GM18498 (cell line): ENCODE measurements around the gene MAP3K14.

Source experiments
- ATAC-seq: cut with Tn5 transposase; IDR thresholded peaks from one replicate; pipeline ENCODE4 v1.9.1; 2021; ENCODE audit warnings: mild to moderate bottlenecking, moderate library complexity; ENCODE audit not compliant: unreplicated experiment

Gene MAP3K14

GRCh38 chr17:45339646-45340605, 23.1 kb upstream of the MAP3K14 start:
- ATAC-seq: no peak

- ATAC-seq: no peak
These were observed 22.2 kb upstream of the MAP3K14 start for GRCh38 chr17:45338996-45339535.

- no peak for ATAC-seq
These were observed 21.4 kb upstream of the MAP3K14 start for GRCh38 chr17:45338023-45338781.

GRCh38 chr17:45336390-45337182, 19.8 kb upstream of the MAP3K14 start:
- ATAC-seq: no peak

- no peak for ATAC-seq
These were observed 18.9 kb upstream of the MAP3K14 start for GRCh38 chr17:45335721-45336120.

GRCh38 chr17:45334701-45335677, 18.2 kb upstream of the MAP3K14 start:
- ATAC-seq: no peak

GRCh38 chr17:45334231-45334630, 17.4 kb upstream of the MAP3K14 start:
- ATAC-seq: no peak

GRCh38 chr17:45333702-45334092, 16.9 kb upstream of the MAP3K14 start:
- no peak for ATAC-seq

GRCh38 chr17:45332989-45333701, 16.3 kb upstream of the MAP3K14 start:
- ATAC-seq: no peak

GRCh38 chr17:45332505-45332904, 15.7 kb upstream of the MAP3K14 start:
- no peak for ATAC-seq

- no peak for ATAC-seq
These were observed 9.8 kb upstream of the MAP3K14 start for GRCh38 chr17:45326626-45327025.

GRCh38 chr17:45325810-45326209, 9.0 kb upstream of the MAP3K14 start:
- no peak for ATAC-seq

- ATAC-seq: no peak
These were observed 7.5 kb upstream of the MAP3K14 start for GRCh38 chr17:45324336-45324735.

- ATAC-seq: no peak
These were observed 5.3 kb upstream of the MAP3K14 start for GRCh38 chr17:45322168-45322567.

- ATAC-seq: no peak
These were observed 4.2 kb upstream of the MAP3K14 start for GRCh38 chr17:45320931-45321461.

- no peak for ATAC-seq
These were observed 3.6 kb upstream of the MAP3K14 start for GRCh38 chr17:45320349-45320930.

GRCh38 chr17:45319239-45319703, 2.5 kb upstream of the MAP3K14 start:
- ATAC-seq: no peak

- no peak for ATAC-seq
These were observed 1.9 kb upstream of the MAP3K14 start for GRCh38 chr17:45318561-45319230.
